Hepatocyte (in vitro differentiated cells): ENCODE measurements around the gene MPV17.

ENCODE experiments used
- CTCF ChIP-seq: fragments of 200-600 bp; sonication (generic); IDR thresholded peaks from 2 replicates; pipeline ENCODE4 v1.5.1; 2016; ENCODE audit warnings: antibody characterized with exemption, mild to moderate bottlenecking; ENCODE audit not compliant: poor library complexity
- EZH2 ChIP-seq: fragments of 200-600 bp; sonication (generic); IDR thresholded peaks from 2 replicates; pipeline ENCODE4 v1.6.1; 2016; ENCODE audit warnings: antibody characterized with exemption, mild to moderate bottlenecking, borderline replicate concordance
- EZH2phosphoT487 ChIP-seq: fragments of 200-600 bp; sonication (generic); IDR thresholded peaks from one replicate; pipeline ENCODE4 v1.6.1; 2018; ENCODE audit warnings: antibody characterized with exemption, mild to moderate bottlenecking, low read depth, moderate library complexity; ENCODE audit not compliant: unreplicated experiment, severe bottlenecking

- TF ChIP-seq CTCF (no peak), EZH2 (no peak), EZH2phosphoT487 (no peak)
These were observed 564 bp downstream of the MPV17 start for GRCh38 chr2:27322301-27322765.
